ENCODE results near the gene ADGRG3.

Gene ADGRG3

GRCh38 chr16:57630931-57631845, 36.9 kb upstream of the ADGRG3 start:
- no peak for DNase-seq

GRCh38 chr16:57632568-57632967, 35.5 kb upstream of the ADGRG3 start:
- DNase-seq = no peak

GRCh38 chr16:57633383-57634064, 34.6 kb upstream of the ADGRG3 start:
- no peak for DNase-seq

- no peak for DNase-seq
These were observed 33.9 kb upstream of the ADGRG3 start for GRCh38 chr16:57634171-57634570.

- DNase-seq = peak in 1 of 2 experiments; percentile 3
These were observed 32.6 kb upstream of the ADGRG3 start for GRCh38 chr16:57635266-57636097.

GRCh38 chr16:57636184-57636583, 31.9 kb upstream of the ADGRG3 start:
- no peak for DNase-seq

GRCh38 chr16:57637020-57637419, 31.1 kb upstream of the ADGRG3 start:
- DNase-seq = no peak

GRCh38 chr16:57637424-57637823, 30.7 kb upstream of the ADGRG3 start:
- no peak for DNase-seq

GRCh38 chr16:57637965-57638364, 30.1 kb upstream of the ADGRG3 start:
- no peak for DNase-seq

- no peak for DNase-seq
These were observed 29.7 kb upstream of the ADGRG3 start for GRCh38 chr16:57638381-57638780.

- DNase-seq = peak; percentile 26 to 75
These were observed 28.8 kb upstream of the ADGRG3 start for GRCh38 chr16:57639172-57639887.

GRCh38 chr16:57640185-57640584, 27.9 kb upstream of the ADGRG3 start:
- no peak for DNase-seq

- no peak for DNase-seq
These were observed 27.5 kb upstream of the ADGRG3 start for GRCh38 chr16:57640612-57641011.

- no peak for DNase-seq
These were observed 25.7 kb upstream of the ADGRG3 start for GRCh38 chr16:57642160-57643135.

- DNase-seq = no peak
These were observed 24.8 kb upstream of the ADGRG3 start for GRCh38 chr16:57643147-57643874.

GRCh38 chr16:57643910-57644309, 24.2 kb upstream of the ADGRG3 start:
- DNase-seq = no peak

GRCh38 chr16:57644383-57645014, 23.6 kb upstream of the ADGRG3 start:
- DNase-seq = no peak

GRCh38 chr16:57645169-57645568, 22.9 kb upstream of the ADGRG3 start:
- DNase-seq = no peak

GRCh38 chr16:57645691-57646387, 22.3 kb upstream of the ADGRG3 start:
- no peak for DNase-seq

Data from NCI-H526 (cell line).